GM12872 (cell line): Measurements from ENCODE around the gene KRTAP3-1.
"Not testable (repeated sequence)": the region's sequence is repeated elsewhere in the genome, so short reads cannot be mapped to it uniquely, and the experiment has no call there.

Source experiments
- CTCF ChIP-seq: IDR thresholded peaks from 3 replicates; pipeline ENCODE4 v1.5.1; 2011; ENCODE audit warnings: low read depth, mild to moderate bottlenecking, low read length, moderate library complexity; ENCODE audit not compliant: insufficient read depth

Gene KRTAP3-1

DNA sequence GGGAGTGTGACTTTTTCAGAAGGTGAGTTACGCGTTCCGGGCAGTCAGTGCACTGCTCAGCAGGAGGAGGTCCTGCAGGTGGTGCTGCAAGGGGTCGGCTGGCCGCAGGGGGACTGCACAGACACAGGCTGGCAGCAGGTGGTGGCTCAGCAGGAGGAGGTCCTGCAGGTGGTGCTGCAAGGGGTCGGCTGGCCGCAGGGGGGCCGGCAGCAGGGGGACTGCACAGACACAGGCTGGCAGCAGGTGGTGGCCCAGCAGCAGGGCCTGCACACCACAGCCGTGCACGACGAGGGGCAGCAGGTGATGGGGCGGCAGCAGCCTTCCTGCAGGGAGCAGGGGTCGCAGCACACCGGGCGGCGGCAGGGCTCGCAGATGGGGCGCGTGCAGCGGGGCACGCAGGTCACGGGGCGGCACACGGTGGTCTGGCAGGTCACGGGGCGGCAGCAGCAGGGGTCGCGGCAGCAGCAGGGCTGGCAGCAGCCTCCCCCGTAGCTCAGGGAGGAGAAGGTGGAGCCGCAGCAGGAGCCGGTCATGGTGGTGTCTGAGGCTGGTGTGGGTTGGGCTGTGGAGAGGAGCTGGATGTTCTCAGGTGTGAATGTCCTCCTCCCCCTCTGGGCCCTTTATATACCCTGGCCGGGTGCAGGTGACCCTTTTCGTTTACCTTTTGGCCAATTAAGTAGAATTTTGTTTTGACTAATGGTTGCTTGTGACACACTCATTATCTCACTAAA, 38.0 kb upstream of the KRTAP3-1 start, which contains the start of gene KRTAP2-1:
KRTAP2-1 (minus strand) TSS at position 582 of the 731 bp plus-strand sequence; CDS start at position 533, 49 bp downstream.
- TF ChIP-seq CTCF = not testable (repeated sequence)

DNA sequence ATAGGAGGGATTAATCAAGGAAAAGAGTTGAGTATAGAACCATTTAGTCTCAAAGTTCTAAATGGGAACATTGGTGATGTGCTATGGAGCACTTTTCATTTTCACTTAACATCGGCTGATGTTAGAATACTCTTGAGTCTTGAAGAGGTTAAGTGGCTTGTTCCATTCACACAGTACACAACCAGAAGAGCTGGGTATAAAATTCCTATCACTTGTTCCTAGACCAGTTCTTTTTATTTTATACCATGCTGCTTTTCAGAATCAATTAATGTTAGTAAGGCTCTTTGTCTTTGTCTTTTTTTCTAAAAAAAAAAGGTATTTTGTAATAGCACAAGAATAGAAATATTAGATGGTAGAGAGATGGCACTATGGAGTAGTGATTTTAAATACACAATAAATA, 34.0 kb upstream of the KRTAP3-1 start:
- no peak for TF ChIP-seq CTCF

DNA sequence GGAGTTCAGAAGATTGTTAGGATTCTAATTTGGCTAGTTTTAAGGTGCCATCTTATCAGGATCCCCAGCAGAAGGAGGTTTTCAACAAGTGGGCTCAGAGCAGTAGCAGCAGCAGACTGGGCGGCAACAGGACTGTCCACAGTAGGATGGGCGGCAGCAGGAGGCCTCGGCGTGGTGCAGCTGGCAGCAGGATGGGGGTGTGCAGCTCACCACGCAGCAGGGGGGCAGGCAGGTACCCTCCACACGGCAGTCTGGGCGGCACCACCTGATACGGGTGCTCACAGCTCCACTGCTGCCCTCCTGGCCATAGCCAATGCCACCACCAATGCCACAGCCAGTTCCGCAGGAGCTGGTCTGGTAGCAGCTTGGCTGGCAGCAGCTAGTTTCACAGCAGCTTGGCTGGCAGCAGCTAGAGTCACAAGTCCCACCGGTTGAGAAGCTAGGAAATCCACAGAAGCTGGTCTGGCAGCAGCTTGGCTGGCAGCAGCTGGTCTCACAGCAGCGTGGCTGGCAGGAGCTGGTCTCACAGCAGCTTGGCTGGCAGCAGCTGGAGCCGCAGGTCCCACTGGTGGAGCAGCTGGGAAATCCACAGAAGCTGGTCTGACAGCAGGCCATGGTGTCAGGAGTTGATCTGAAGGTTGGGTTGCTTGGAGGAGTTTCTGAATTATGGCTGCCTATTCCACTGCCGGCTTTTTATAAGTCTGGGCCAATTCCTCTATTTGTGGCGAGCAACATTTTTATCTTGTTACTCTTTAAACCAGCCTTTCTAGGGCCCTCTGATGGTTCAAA, 32.0 kb upstream of the KRTAP3-1 start, which contains the start of gene KRTAP1-1:
KRTAP1-1 (minus strand) TSS at position 668 of the 789 bp plus-strand sequence; CDS start at position 615, 53 bp downstream.
- TF ChIP-seq CTCF = not testable (repeated sequence)

GRCh38 chr17:41037853-41038350, 29.0 kb upstream of the KRTAP3-1 start:
- TF ChIP-seq CTCF = no peak

- not testable (repeated sequence) for TF ChIP-seq CTCF
Observed at GRCh38 chr17:41034346-41034935, 25.5 kb upstream of the KRTAP3-1 start, which contains the start of gene KRTAP1-3. TSS of gene KRTAP1-3 (minus strand) at chr17:41034874. CDS start at chr17:41034821, 53 bp downstream.

DNA sequence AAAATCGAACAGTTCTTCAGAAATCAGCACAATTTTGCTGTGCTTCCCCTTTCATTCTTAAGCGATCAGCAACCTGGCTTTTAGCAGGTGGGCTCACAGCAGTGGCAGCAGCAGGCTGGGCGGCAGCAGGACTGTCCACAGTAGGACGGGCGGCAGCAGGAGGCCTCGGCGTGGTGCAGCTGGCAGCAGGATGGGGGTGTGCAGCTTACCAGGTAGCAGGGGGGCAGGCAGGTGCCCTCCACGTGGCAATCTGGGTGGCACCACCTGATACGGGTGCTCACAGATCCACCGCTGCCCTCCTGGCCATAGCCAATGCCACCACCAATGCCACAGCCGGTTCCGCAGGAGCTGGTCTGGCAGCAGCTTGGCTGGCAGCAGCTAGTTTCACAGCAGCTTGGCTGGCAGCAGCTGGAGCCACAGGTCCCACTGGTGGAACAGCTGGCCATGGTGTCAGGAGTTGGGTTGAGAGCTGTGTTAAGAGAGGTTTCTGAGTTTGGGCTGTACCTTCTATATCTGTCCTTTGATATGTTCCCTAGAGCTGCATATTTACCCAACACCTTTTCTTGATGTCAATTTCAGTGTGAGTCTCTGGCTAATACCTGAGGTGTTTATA, 20.8 kb upstream of the KRTAP3-1 start, which contains the start of gene KRTAP1-4:
KRTAP1-4 (minus strand) TSS at position 563 of the 613 bp plus-strand sequence; CDS start at position 446, 117 bp downstream.
- no peak for TF ChIP-seq CTCF
